H1 (cell line): Measurements from ENCODE around the gene APMAP. TPM values are rescaled to one million over a fixed set of nuclear protein-coding genes. Genes with fewer than 3 reads are reported as not detected.

Experiments used
- CTCF ChIA-PET: fragments of 300-600 bp; sonication (Branson Sonifier 250); formaldehyde crosslinking; loops from one replicate; lab custom pipeline; 2021; ENCODE audit not compliant: partially characterized antibody; lab: Charles Lee
- POLR2A ChIA-PET: fragments of 300-600 bp; sonication (Branson Sonifier 250); formaldehyde crosslinking; loops from one replicate; lab custom pipeline; 2021; ENCODE audit warnings: inconsistent platforms; ENCODE audit not compliant: partially characterized antibody; lab: Charles Lee
- DNase-seq, 2 experiments: peaks; one replicate each; pipeline versions ENCODE4 v3.0.0 to v3.0.0-alpha.2; 2010 to 2022; ENCODE audit warnings: low spot score in 2 of 2, low read depth in 1 of 2, mixed read lengths in 1 of 2
- FAIRE-seq: peaks from 2 replicates; lab custom pipeline; 2011; peaks lifted over from hg19 to GRCh38; lab: Jason Lieb, UNC
- H2AFZ ChIP-seq: 2 replicates; pipeline ENCODE4 v1.8.1; 2012; ENCODE audit warnings: low read length, inconsistent platforms
- H2AK5ac ChIP-seq: 2 replicates; pipeline ENCODE4 v1.6.1; 2013; ENCODE audit warnings: low read depth, low read length
- H2BK120ac ChIP-seq: replicated peaks from 2 replicates; pipeline ENCODE3; 2013; ENCODE audit warnings: low read depth, low read length, inconsistent platforms
- H2BK12ac ChIP-seq: 2 replicates; pipeline ENCODE4 v1.6.1; 2013; ENCODE audit warnings: low read depth, low read length
- H2BK15ac ChIP-seq: 2 replicates; pipeline ENCODE4 v1.6.1; 2013; ENCODE audit warnings: low read length
- H2BK20ac ChIP-seq: 2 replicates; pipeline ENCODE4 v1.6.1; 2013; ENCODE audit warnings: low read length
- H2BK5ac ChIP-seq: 2 replicates; pipeline ENCODE4 v1.6.1; 2013; ENCODE audit warnings: low read depth, low read length
- H3K14ac ChIP-seq: 2 replicates; pipeline ENCODE4 v1.6.1; 2013; ENCODE audit warnings: inconsistent platforms; ENCODE audit not compliant: insufficient read length
- H3K18ac ChIP-seq: 2 replicates; pipeline ENCODE4 v1.6.1; 2013; ENCODE audit warnings: low read length; ENCODE audit errors: extremely low read depth
- H3K23ac ChIP-seq: 2 replicates; pipeline ENCODE4 v1.6.1; 2013; ENCODE audit warnings: inconsistent platforms; ENCODE audit not compliant: insufficient read length
- H3K23me2 ChIP-seq: 2 replicates; pipeline ENCODE4 v1.6.1; 2013; ENCODE audit warnings: low read depth, low read length
- H3K27ac ChIP-seq: 2 replicates; pipeline ENCODE4 v1.6.1; 2011; ENCODE audit warnings: low read depth, low read length, inconsistent platforms
- H3K27me3 ChIP-seq, 4 experiments: replicated peaks in 1 of 4; 1 replicate in 1 of 4; 2 replicates in 3 of 4; pipeline versions ENCODE4 v1.6.1 to v1.8.1; 2011 to 2013; ENCODE audit warnings: low read length in 3 of 4, mild to moderate bottlenecking in 3 of 4, inconsistent platforms in 2 of 4, mixed read lengths in 2 of 4, moderate library complexity in 1 of 4; ENCODE audit not compliant: control insufficient read depth in 3 of 4, insufficient read depth in 3 of 4; ENCODE audit errors: extremely low read depth in 1 of 4
- H3K36me3 ChIP-seq, 4 experiments: 2 replicates each; pipeline versions ENCODE4 v1.6.1 to v1.8.1; 2011 to 2013; ENCODE audit warnings: mild to moderate bottlenecking in 4 of 4, low read length in 3 of 4, moderate library complexity in 2 of 4, control low read depth in 1 of 4, inconsistent platforms in 1 of 4; ENCODE audit not compliant: insufficient read depth in 4 of 4, control insufficient read depth in 2 of 4
- H3K4ac ChIP-seq: replicated peaks from 2 replicates; pipeline ENCODE3; 2013; ENCODE audit warnings: low read length, low read depth, mixed read lengths, inconsistent platforms; ENCODE audit not compliant: insufficient read length
- H3K4me1 ChIP-seq, 4 experiments: replicated peaks in 1 of 4; 1 replicate in 1 of 4; 2 replicates in 3 of 4; pipeline versions ENCODE4 v1.6.1 to v1.8.1; 2011 to 2013; ENCODE audit warnings: low read length in 3 of 4, inconsistent platforms in 2 of 4, mixed read lengths in 1 of 4; ENCODE audit not compliant: insufficient read depth in 4 of 4, control insufficient read depth in 3 of 4
- H3K4me2 ChIP-seq, 2 experiments: 2 replicates each; pipeline versions ENCODE4 v1.6.1 to v1.8.1; 2011 to 2013; ENCODE audit warnings: low read depth in 2 of 2, low read length in 2 of 2, control low read depth in 1 of 2, inconsistent platforms in 1 of 2, mild to moderate bottlenecking in 1 of 2; ENCODE audit not compliant: insufficient read depth in 1 of 2
- H3K4me3 ChIP-seq, 4 experiments: fragments of 200-600, 300-600 bp in 1 of 4; sonication (generic), shearing (Covaris generic), sonication (Bioruptor Twin) in 1 of 4; 2 replicates each; pipeline versions ENCODE4 v1.5.1 to v1.8.1; 2011 to 2016; ENCODE audit warnings: low read length in 4 of 4, low read depth in 3 of 4, control low read depth in 2 of 4, inconsistent platforms in 2 of 4, mild to moderate bottlenecking in 2 of 4, mixed read lengths in 1 of 4, moderate library complexity in 1 of 4; ENCODE audit not compliant: insufficient read depth in 2 of 4; ENCODE audit errors: extremely low read depth in 1 of 4
- H3K56ac ChIP-seq: replicated peaks from 2 replicates; pipeline ENCODE3; 2013; ENCODE audit warnings: low read depth, mild to moderate bottlenecking, mixed read lengths, low read length, inconsistent platforms; ENCODE audit not compliant: insufficient read length
- H3K79me1 ChIP-seq: 2 replicates; pipeline ENCODE4 v1.6.1; 2013; ENCODE audit warnings: low read depth, low read length, control low read depth
- H3K79me2 ChIP-seq, 2 experiments: 2 replicates each; pipeline versions ENCODE4 v1.6.1 to v1.8.1; 2012 to 2013; ENCODE audit warnings: low read length in 2 of 2, mild to moderate bottlenecking in 2 of 2, inconsistent platforms in 1 of 2; ENCODE audit not compliant: insufficient read depth in 2 of 2, control insufficient read depth in 1 of 2
- H3K9ac ChIP-seq, 4 experiments: replicated peaks in 1 of 4; 1 replicate in 1 of 4; 2 replicates in 3 of 4; pipeline versions ENCODE4 v1.6.1 to v1.8.1; 2011 to 2013; ENCODE audit warnings: low read depth in 3 of 4, low read length in 3 of 4, control low read depth in 2 of 4, mild to moderate bottlenecking in 2 of 4, moderate library complexity in 2 of 4, inconsistent platforms in 1 of 4; ENCODE audit errors: extremely low read depth in 1 of 4
- H3K9me3 ChIP-seq, 2 experiments: 2 replicates each; pipeline versions ENCODE4 v1.6.1 to v1.8.1; 2012 to 2013; ENCODE audit warnings: mild to moderate bottlenecking in 2 of 2, moderate library complexity in 2 of 2, control low read depth in 1 of 2, inconsistent platforms in 1 of 2, low read depth in 1 of 2, low read length in 1 of 2, mixed read lengths in 1 of 2; ENCODE audit not compliant: insufficient read depth in 2 of 2
- H4K20me1 ChIP-seq, 2 experiments: replicated peaks in 1 of 2; 2 replicates each; pipeline versions ENCODE3 to v1.8.1; 2011 to 2013; ENCODE audit warnings: inconsistent platforms in 2 of 2, low read length in 2 of 2, mild to moderate bottlenecking in 1 of 2; ENCODE audit not compliant: insufficient read depth in 2 of 2, control insufficient read depth in 1 of 2
- H4K5ac ChIP-seq: 2 replicates; pipeline ENCODE4 v1.6.1; 2013; ENCODE audit warnings: low read length, low read depth, mixed read lengths, inconsistent platforms; ENCODE audit not compliant: insufficient read length
- H4K8ac ChIP-seq: 2 replicates; pipeline ENCODE4 v1.8.0; 2013; ENCODE audit warnings: mild to moderate bottlenecking, moderate library complexity, low read length, inconsistent platforms; ENCODE audit not compliant: insufficient read depth; ENCODE audit errors: extremely low read depth
- H4K91ac ChIP-seq: replicated peaks from 2 replicates; pipeline ENCODE3; 2013; ENCODE audit warnings: low read length, mixed read lengths, inconsistent platforms; ENCODE audit not compliant: insufficient read length
- BRCA1 ChIP-seq: IDR thresholded peaks from 2 replicates; pipeline ENCODE4 v1.6.1; 2012; ENCODE audit warnings: low read depth, low read length, improper control_type of control experiment
- CBX8 ChIP-seq: fragments of 300-800, 300-1000 bp; sonication (generic); IDR thresholded peaks from 2 replicates; pipeline ENCODE4 v1.7.1; 2016; ENCODE audit warnings: low read depth, low read length, borderline replicate concordance
- CHD1 ChIP-seq: IDR thresholded peaks from 2 replicates; pipeline ENCODE4 v1.6.1; 2012; ENCODE audit warnings: low read depth, low read length, improper control_type of control experiment
- CTBP2 ChIP-seq: IDR thresholded peaks from 2 replicates; pipeline ENCODE4 v1.7.0; 2011; ENCODE audit warnings: borderline replicate concordance, mild to moderate bottlenecking, moderate library complexity, mixed read lengths, low read length; ENCODE audit not compliant: insufficient read depth, insufficient read length
- JUN ChIP-seq: IDR thresholded peaks from 2 replicates; pipeline ENCODE4 v1.6.1; 2011; ENCODE audit warnings: low read depth, mild to moderate bottlenecking, improper control_type of control experiment, low read length
- KDM1A ChIP-seq: fragments of 200-600, 300-600 bp; sonication (generic); IDR thresholded peaks from 2 replicates; pipeline ENCODE4 v1.7.1; 2016; ENCODE audit warnings: mild to moderate bottlenecking, low read length, borderline replicate concordance
- KDM4A ChIP-seq: IDR thresholded peaks from one replicate; pipeline ENCODE4 v1.7.1; 2012; ENCODE audit warnings: low read depth, mild to moderate bottlenecking, moderate library complexity, low read length, inconsistent platforms; ENCODE audit not compliant: severe bottlenecking
- KDM5A ChIP-seq: fragments of 200-600 bp; IDR thresholded peaks from 2 replicates; pipeline ENCODE4 v1.7.1; 2012; ENCODE audit warnings: mild to moderate bottlenecking, low read length, inconsistent platforms, mixed read lengths
- NRF1 ChIP-seq: IDR thresholded peaks from 2 replicates; pipeline ENCODE4 v1.6.1; 2011; ENCODE audit warnings: mild to moderate bottlenecking, low read depth, low read length, improper control_type of control experiment
- RFX5 ChIP-seq: IDR thresholded peaks from 2 replicates; pipeline ENCODE4 v1.6.1; 2011; ENCODE audit warnings: low read depth, low read length, improper control_type of control experiment, borderline replicate concordance
- SAP30 ChIP-seq: fragments of 300-600 bp; sonication (generic); IDR thresholded peaks from 2 replicates; pipeline ENCODE4 v1.7.1; 2012; ENCODE audit warnings: low read length, moderate library complexity, mild to moderate bottlenecking, inconsistent platforms; ENCODE audit not compliant: insufficient read depth, insufficient replicate concordance
- SIN3A ChIP-seq, 2 experiments: IDR thresholded peaks in 1 of 2; conservative IDR thresholded peaks in 1 of 2; 2 replicates each; pipeline ENCODE4 v1.6.1; 2011 to 2012; ENCODE audit warnings: low read length in 2 of 2, improper control_type of control experiment in 1 of 2, low read depth in 1 of 2, mild to moderate bottlenecking in 1 of 2
- WGBS, 2 experiments: shearing (Covaris generic) in 1 of 2; methylation state at CpG; one replicate each; pipeline versions ENCODE4 v1.1.6 to v1.1.7; 2013 to 2015; ENCODE audit warnings: low lambda C conversion rate in 2 of 2, mixed read lengths in 2 of 2, inconsistent platforms in 1 of 2, low coverage in 1 of 2, missing lambda C conversion rate in 1 of 2; ENCODE audit not compliant: insufficient replicate concordance in 2 of 2, insufficient coverage in 1 of 2, insufficient read length in 1 of 2; ENCODE audit errors: extremely low coverage in 1 of 2, missing lambda C conversion rate in 1 of 2; 5-methylcytosine and 5-hydroxymethylcytosine counted together
- polyA plus RNA-seq, 7 experiments: library from polyadenylated mRNA; depleted of rRNA in 3 of 7; stranded (reverse) in 5 of 7; unstranded in 2 of 7; fragments of >200 nt in 5 of 7; fragments of 200-250 nt in 2 of 7; gene quantifications; 1 replicate in 5 of 7; 2 replicates in 1 of 7; 4 replicates in 1 of 7; pipeline versions ENCODE4 v1.2.1 to v1.2.3, GENCODE V29; 2011 to 2013; ENCODE audit warnings: missing spikeins in 2 of 7, mixed read lengths in 2 of 7
- total RNA-seq: library from RNA; stranded (reverse); fragmentation: NEBNext Ultra II Directional; extraction: Animal tissue kit (Norgen Biotek cat#: 25700); gene quantifications from 2 replicates; pipeline ENCODE4 v1.2.1, GENCODE V29; 2021

The APMAP gene
- total and polyA plus RNA-seq, 2 of the 8 experiments (the other 6 are each of a cell fraction or from before 2014, with no cell fraction given), result 31.3 to 66.0 TPM

- POLR2A ChIA-PET, result no interaction called here
- Histone ChIP-seq H3K9ac (no peak overlapping the region), H3K79me2 (no peaks in the 10 kb centered on the region), H2BK5ac (no peak overlapping the region; the same call in 1 of the 2 replicates), H3K79me1 (no peaks in the 10 kb centered on the region), H2BK12ac (no peak overlapping the region), H3K4me2 (no peak overlapping the region), H2AK5ac (no peak overlapping the region), H2BK120ac (no peak overlapping the region), H3K23me2 (no peaks in the 10 kb centered on the region), H4K5ac (no peak overlapping the region), H4K91ac (no peak overlapping the region), H3K18ac (no peak overlapping the region), H2BK20ac (no peak overlapping the region), H3K14ac (no peak overlapping the region), H3K23ac (no peak overlapping the region), H4K8ac (no peak overlapping the region), H3K4me1 (0 out of 7 replicates have a peak, but pooled peaks cover 0 to 2% (median 0%) of the 10 kb centered on the region in 4 experiments), H3K56ac (no peak overlapping the region), H3K9me3 (peaks cover 4 to 5% of the 10 kb centered on the region in 2 experiments; a peak in 3 of 4 replicates), H3K36me3 (no peaks in the 10 kb centered on the region), H4K20me1 (no peaks in the 10 kb centered on the region), H3K4me3 (no peak overlapping the region), H3K27me3 (no peaks in the 10 kb centered on the region; a peak in 1 of 7 replicates), H3K4ac (no peak overlapping the region), H3K27ac (no peak overlapping the region), H2BK15ac (no peak overlapping the region), H2AFZ (no peak overlapping the region)
- FAIRE-seq (no peak), DNase-seq (peak in 1 of 2 experiments; percentile 35)
- CTCF ChIA-PET, result interaction anchor here (1.2 to 2.3 kb wide), 2 partner anchors 17 to 129 kb away, joined by 3 to 6 read pairs; no protein-coding TSS in a partner anchor
- WGBS, 2 experiments, result 84% methylated on average over 9 of the region's 9 CpGs; no CpG with 5 or more reads in 1 of the 2 experiments
- no peak for TF ChIP-seq BRCA1
- no peak for TF ChIP-seq JUN
- TF ChIP-seq CTBP2, result no peak
- no peak for TF ChIP-seq SIN3A (conservative IDR thresholded peaks at IDR 0.05 in 1 of 2, IDR thresholded peaks at IDR 0.05 in 1 of 2; ENCODE audit: low read depth in 1 of 2, low read length in 2 of 2)
- no peak for TF ChIP-seq KDM4A
- TF ChIP-seq RFX5, result no peak
- no peak for TF ChIP-seq CBX8
- no peak for TF ChIP-seq CHD1
- no peak for TF ChIP-seq KDM1A
- TF ChIP-seq KDM5A, result no peak
- no peak for TF ChIP-seq NRF1
- no peak for TF ChIP-seq SAP30
Measured at GRCh38 chr20:24913076-24913628, 79.4 kb downstream of the APMAP start.
